Dermis lymphatic vessel endothelial cell (primary cell): Measurements from ENCODE around the gene TRPV3. TPM values are rescaled to one million over a fixed set of nuclear protein-coding genes. Genes with fewer than 3 reads are reported as not detected.

ENCODE experiments used
- total RNA-seq: library from RNA; depleted of rRNA; stranded (reverse); fragments of >200 nt; gene quantifications from 2 replicates; pipeline ENCODE4 v1.2.1, GENCODE V29; 2014

The TRPV3 gene
- total RNA-seq = under 0.01 TPM in 1 of 2 replicates, not detected in the other

DNA sequence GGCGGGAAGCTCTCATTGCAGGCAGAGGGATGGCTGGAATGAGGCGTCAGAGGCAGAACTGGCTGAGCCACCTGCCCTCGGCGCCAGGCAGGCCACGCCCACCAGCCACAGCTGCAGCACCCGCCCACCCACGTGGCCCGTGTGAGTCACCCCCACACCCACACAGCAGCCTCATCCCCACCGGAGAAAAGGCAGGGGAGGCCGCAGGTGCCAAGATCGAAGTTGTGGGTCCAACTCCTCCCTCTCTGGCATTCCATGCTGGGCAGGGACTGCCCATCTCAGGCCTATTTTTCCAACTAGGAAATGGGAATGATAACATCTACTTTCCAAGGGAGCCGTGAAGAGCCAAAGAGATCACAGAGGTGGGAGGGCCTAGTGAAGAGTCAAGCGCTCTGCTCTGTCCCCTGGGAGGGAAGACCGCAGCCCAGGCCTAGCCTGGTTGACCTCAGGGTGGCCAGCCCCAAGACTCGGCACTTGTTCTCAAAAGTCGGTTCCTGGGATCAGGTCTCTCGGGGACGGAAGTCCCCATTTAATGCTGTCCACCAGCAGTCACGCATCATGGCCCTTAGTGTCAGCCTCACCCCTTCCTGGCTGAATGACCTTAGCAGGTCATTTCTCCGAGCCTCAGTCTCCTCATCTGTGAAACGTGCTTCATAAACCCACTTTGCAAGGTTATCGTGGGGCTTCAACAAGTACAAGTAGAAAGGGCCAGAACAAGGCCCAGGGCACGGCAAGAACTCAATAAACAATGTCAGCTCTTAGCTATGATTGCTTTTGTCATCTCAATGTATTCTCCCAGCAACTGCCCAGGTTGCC lies at the start of gene TRPV3:
Gene TRPV3 (minus strand): TSS at position 45 of the 816 bp plus-strand sequence. CDS start 2,962 bp downstream, outside the sequence.

DNA sequence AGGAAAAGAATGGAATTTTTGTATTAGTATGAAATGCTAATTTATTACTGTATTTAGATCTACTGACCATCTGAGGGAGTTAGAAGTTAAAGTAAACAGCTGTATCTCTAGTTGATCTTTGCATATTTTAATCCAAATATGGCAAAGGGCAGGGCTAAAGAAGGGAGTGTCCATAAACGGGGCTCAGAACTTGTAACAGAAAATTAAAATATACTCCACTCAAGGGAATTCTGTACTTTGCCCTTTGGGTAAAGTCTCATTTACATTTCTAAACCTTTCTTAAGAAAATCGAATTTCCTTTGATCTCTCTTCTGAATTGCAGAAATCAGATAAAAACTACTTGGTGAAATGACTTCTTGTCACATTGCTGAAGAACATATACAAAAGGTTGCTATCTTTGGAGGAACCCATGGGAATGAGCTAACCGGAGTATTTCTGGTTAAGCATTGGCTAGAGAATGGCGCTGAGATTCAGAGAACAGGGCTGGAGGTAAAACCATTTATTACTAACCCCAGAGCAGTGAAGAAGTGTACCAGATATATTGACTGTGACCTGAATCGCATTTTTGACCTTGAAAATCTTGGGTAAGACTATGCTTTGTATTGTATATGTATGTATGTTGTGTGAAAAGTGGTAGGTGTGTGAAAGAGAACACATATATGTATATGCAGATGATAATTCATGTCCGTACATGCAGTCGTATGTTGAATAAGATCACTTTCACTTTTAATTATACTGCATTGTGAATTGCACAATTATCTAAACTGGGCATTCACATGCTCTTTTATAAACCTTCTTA lies 81.6 kb downstream of the TRPV3 start, which contains the start of gene ASPA:
Gene ASPA (plus strand): TSS at position 186 of the 799 bp plus-strand sequence. CDS start 163 bp downstream, at position 349.

DNA sequence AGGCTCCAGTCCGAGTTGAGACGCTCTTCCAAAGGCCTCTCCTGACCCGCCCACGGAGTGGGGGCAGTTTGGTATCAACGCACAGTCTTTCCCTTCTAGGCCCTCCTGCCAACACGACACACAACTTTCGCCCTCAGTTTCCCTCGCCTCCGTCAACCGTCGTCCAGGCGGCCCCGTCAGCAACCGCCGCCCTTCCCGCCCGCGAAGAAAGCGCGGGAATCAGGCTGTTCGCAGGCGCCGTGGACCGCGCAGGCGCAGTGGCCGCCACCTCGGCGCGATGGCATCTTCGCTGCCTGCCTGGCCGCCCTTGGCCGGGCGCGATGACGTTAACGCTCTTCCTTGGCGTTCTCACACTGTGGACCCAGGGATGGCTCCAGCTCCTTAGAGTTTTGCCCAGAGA lies 86.0 kb downstream of the TRPV3 start, which contains the start of gene SPATA22:
Gene SPATA22 (minus strand): TSS at position 221 of the 400 bp plus-strand sequence. CDS start 2,494 bp downstream, outside the sequence.

Other genes starting within 250 kb of the TRPV3 start
- not detected in 2 replicates for gene OR3A2, start 171.5 kb downstream of the TRPV3 start, total RNA-seq
- gene OR1E1, start 159.4 kb downstream of the TRPV3 start, total RNA-seq = not detected in 2 replicates
- gene OR3A3, start 146.4 kb downstream of the TRPV3 start, total RNA-seq = not detected in 2 replicates
- gene OR1E2, start 124.0 kb downstream of the TRPV3 start, total RNA-seq = not detected in 2 replicates
- gene SPATA22, start 86.0 kb downstream of the TRPV3 start, total RNA-seq = 0.33 TPM in 1 of 2 replicates, not detected in the other
- gene ASPA, start 81.8 kb downstream of the TRPV3 start, total RNA-seq = not detected in 2 replicates
- 0.22 and 0.43 TPM in 2 replicates for gene TRPV1, start 51.6 kb upstream of the TRPV3 start, total RNA-seq
- gene SHPK, start 78.4 kb upstream of the TRPV3 start, total RNA-seq = 8.5 and 15.3 TPM in 2 replicates
- gene CTNS, start 78.9 kb upstream of the TRPV3 start, total RNA-seq = 14.5 and 17.2 TPM in 2 replicates
- gene TAX1BP3, start 110.8 kb upstream of the TRPV3 start, total RNA-seq = 160 and 180 TPM in 2 replicates
- 11.4 and 16.3 TPM in 2 replicates for gene EMC6, start 111.0 kb upstream of the TRPV3 start, total RNA-seq
- gene P2RX5, start 138.3 kb upstream of the TRPV3 start, total RNA-seq = 0.11 and 0.17 TPM in 2 replicates
- gene HASPIN, start 166.1 kb upstream of the TRPV3 start, total RNA-seq = 1.1 and 1.4 TPM in 2 replicates
- 16.6 and 16.7 TPM in 2 replicates for gene ITGAE, start 243.4 kb upstream of the TRPV3 start, total RNA-seq